Heart left ventricle (tissue), 13 donors: ENCODE measurements around the gene DDX43.

Source experiments
- CTCF ChIP-seq, 12 donors: fragments of 200-600 bp; sonication (generic) in 4 of 12; IDR thresholded peaks; one replicate each; pipeline versions ENCODE4 v1.5.0 to v1.8.0; 2018 to 2022; ENCODE audit warnings: antibody characterized with exemption in 12 of 12, mild to moderate bottlenecking in 5 of 12
- POLR2A ChIP-seq, 2 donors: fragments of 450-650 bp; IDR thresholded peaks; one replicate each; pipeline ENCODE4 v1.6.1; 2017; ENCODE audit warnings: antibody characterized with exemption in 2 of 2, mild to moderate bottlenecking in 2 of 2, moderate library complexity in 2 of 2
- donor health status: ischemic (EF 13 %, LVEDD 7.1; RV severe dilation, severe dysfunction).
- donor health status: DM: no; HTN: yes; CAD: no.
- donor health status: DM: no; HTN: no; CAD: no.
- donor health status: ischemic (EF 25% LVEDD 6.9; RV normal size, moderate dysfunction).
- donor health status: ischemic (EF 25% LVEDD 5.7; RV mildly dilated, moderate dysfunction).
- donor health status: ischemic (EF 35%, LVEDD 5.7; RV mildly dilated, moderate dysfunction).
- donor health status: nonischemic (EF 11% LVEDD 7.7; RV severe dilation, severe dysfunction).
- donor health status: DM: yes; HTN: yes; CAD: no.
- donor health status: PGD.
- donor health status: ischemic (EF 29% LVEDD 5.4; RV normal size, mild dysfunction).
- donor health status: nonischemic (EF 23%, LVEDD 6.1; RV moderate dilation, normal function).

- no peak for TF ChIP-seq CTCF (IDR thresholded peaks at IDR 0.05)
- TF ChIP-seq POLR2A (IDR thresholded peaks at IDR 0.05): no peak
Observed at GRCh38 chr6:73367761-73368355, 26.8 kb upstream of the DDX43 start.
